K562 (cell line): ENCODE results near the gene MBIP.

Source experiments
- CREB1 ChIP-seq, 2 experiments: sonication (generic) in 1 of 2; formaldehyde crosslinking in 1 of 2; IDR thresholded peaks; 2 replicates each; pipeline versions ENCODE4 v1.6.1 to v1.8.0; 2012 to 2022; ENCODE audit warnings: inconsistent platforms in 1 of 2, mild to moderate bottlenecking in 1 of 2, missing genetic modification reagents in 1 of 2, moderate library complexity in 1 of 2
- CTCF ChIP-seq, 3 experiments: IDR thresholded peaks in 2 of 3; conservative IDR thresholded peaks in 1 of 3; 2 replicates each; pipeline ENCODE4 v1.5.1; 2011 to 2012; ENCODE audit warnings: low read length in 3 of 3, mild to moderate bottlenecking in 3 of 3, control low read depth in 2 of 3, improper control_type of control experiment in 1 of 3, inconsistent platforms in 1 of 3, low read depth in 1 of 3, mixed read lengths in 1 of 3, moderate library complexity in 1 of 3; ENCODE audit not compliant: insufficient read depth in 2 of 3
- EP300 ChIP-seq: IDR thresholded peaks from 2 replicates; pipeline ENCODE4 v1.6.1; 2012; ENCODE audit warnings: low read length, improper control_type of control experiment
- NR4A1 ChIP-seq, 2 experiments: fragments of 250-450 bp in 1 of 2; fragments of 450-650 bp in 1 of 2; sonication (Bioruptor Pico) in 1 of 2; IDR thresholded peaks; 2 replicates each; pipeline versions ENCODE4 v1.4.0 to v1.6.1; 2016 to 2020; ENCODE audit warnings: mild to moderate bottlenecking in 2 of 2, missing compliant biosample characterization in 1 of 2, missing genetic modification characterization in 1 of 2, moderate library complexity in 1 of 2
- POLR2A ChIP-seq: fragments of 450-650 bp; conservative IDR thresholded peaks from 2 replicates; pipeline ENCODE4 v1.6.1; 2016
- POLR2H ChIP-seq: IDR thresholded peaks from 2 replicates; pipeline ENCODE4 v1.6.1; 2016; ENCODE audit warnings: missing genetic modification characterization, low read depth, mild to moderate bottlenecking, control low read depth, missing compliant biosample characterization, moderate library complexity
- SRF ChIP-seq, 2 experiments: fragments of 250-450, 450-650 bp in 1 of 2; sonication (Bioruptor Pico) in 1 of 2; sonication (generic) in 1 of 2; formaldehyde crosslinking; IDR thresholded peaks; 2 replicates each; pipeline versions ENCODE4 v1.5.0 to v1.5.1; 2020 to 2022; ENCODE audit warnings: mild to moderate bottlenecking in 1 of 2, missing genetic modification reagents in 1 of 2
- ZNF146 ChIP-seq: IDR thresholded peaks from one replicate; pipeline ENCODE4 v1.6.1; 2018; ENCODE audit warnings: missing compliant biosample characterization; ENCODE audit not compliant: unreplicated experiment
- TF ChIP-seq, protein P1 (sequence below): sonication (generic); formaldehyde crosslinking; IDR thresholded peaks from 2 replicates; pipeline ENCODE4 v1.8.1; 2022; ENCODE audit warnings: missing genetic modification reagents

DNA sequence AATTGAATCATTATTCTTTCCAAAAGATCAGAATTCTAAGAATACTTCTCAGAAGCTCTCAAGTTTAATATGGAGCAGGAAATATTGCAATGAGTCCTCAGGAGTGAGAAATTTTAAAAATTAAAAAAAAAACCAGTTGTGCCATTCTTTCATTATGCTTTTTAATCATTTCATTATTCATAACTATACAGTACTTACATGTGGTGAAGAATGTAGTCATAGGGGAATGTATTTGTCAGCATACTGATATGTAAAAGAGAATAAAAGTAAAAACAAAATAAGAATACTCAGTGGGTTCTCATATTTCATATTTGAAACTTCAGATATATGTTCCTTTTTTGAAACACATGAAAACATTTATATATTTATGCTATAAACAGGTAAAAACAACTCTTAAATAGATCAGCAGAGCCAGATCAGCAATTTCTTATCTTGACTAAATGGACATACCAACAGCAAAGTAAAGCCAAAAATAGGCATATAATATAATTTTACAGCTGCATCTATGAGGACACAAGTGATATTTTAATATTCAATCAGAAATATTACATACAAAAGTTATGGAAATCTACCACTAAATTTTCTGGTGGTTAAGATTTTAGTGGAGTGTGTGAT lies 19.9 kb upstream of the MBIP start:
- TF ChIP-seq POLR2H (tag) (no peak), ZNF146 (CRISPR knock-in tag) (no peak), EP300 (no peak), SRF (CRISPR knock-in tag; IDR thresholded peaks at IDR 0.05) (no peak), CREB1 (IDR thresholded peaks at IDR 0.05) (no peak), CREB1 (CRISPR knock-in tag; IDR thresholded peaks at IDR 0.05) (no peak), POLR2A (no peak), NR4A1 (CRISPR knock-in tag; IDR thresholded peaks at IDR 0.05) (no peak), NR4A1 (tag; IDR thresholded peaks at IDR 0.05) (no peak), CTCF (IDR thresholded peaks at IDR 0.05 in 2 of 3, conservative IDR thresholded peaks at IDR 0.05 in 1 of 3; ENCODE audit: insufficient read depth in 2 of 3, low read depth in 1 of 3, low read length in 3 of 3) (no peak)
- TF ChIP-seq, protein P1, sequence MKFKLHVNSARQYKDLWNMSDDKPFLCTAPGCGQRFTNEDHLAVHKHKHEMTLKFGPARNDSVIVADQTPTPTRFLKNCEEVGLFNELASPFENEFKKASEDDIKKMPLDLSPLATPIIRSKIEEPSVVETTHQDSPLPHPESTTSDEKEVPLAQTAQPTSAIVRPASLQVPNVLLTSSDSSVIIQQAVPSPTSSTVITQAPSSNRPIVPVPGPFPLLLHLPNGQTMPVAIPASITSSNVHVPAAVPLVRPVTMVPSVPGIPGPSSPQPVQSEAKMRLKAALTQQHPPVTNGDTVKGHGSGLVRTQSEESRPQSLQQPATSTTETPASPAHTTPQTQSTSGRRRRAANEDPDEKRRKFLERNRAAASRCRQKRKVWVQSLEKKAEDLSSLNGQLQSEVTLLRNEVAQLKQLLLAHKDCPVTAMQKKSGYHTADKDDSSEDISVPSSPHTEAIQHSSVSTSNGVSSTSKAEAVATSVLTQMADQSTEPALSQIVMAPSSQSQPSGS (CRISPR knock-in tag), result no peak
